ENCODE results near the gene PEX13. TPM values are rescaled to one million over a fixed set of nuclear protein-coding genes. Genes with fewer than 3 reads are reported as not detected.

The PEX13 gene
- total and polyA plus RNA-seq, 2 of the 4 experiments (the other 2 are of a cell fraction) = 12.1 to 34.8 TPM

DNA sequence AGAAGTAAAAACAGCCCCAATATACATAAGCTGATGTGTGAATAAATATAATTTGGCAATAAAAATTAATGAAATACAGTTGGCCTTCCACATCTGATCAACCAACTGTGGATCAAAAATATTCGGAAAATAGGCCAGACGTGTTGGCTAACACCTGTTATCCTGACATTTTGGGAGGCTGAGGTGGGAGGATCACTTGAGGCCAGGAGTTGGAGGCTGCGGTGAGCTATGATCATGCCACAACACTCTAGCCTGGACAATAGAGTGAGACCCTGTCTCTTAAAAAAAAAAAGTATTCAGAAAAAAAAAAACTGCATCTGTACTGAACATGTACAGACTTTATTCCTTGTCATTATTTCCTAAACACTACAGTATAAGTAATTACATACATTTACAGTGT lies 12.0 kb downstream of the PEX13 start:
- WGBS, 2 experiments (ENCODE audit: extremely low coverage in 2 of 2, insufficient read length in 1 of 2) = no CpG with 5 or more reads among the region's 3 CpGs

More for the DNA sequence above, 12.0 kb downstream of the PEX13 start:
- Histone ChIP-seq H3K9me3 (ENCODE audit: control insufficient read depth, insufficient read depth, low read length) (no peaks in the 10 kb centered on the region; the same call in 1 of the 2 replicates), H3K79me1 (ENCODE audit: low read depth in 1 of 2, low read length in 2 of 2) (peaks cover 13 to 29% of the 10 kb centered on the region in 2 experiments; a peak in 3 of 4 replicates), H4K8ac (ENCODE audit: low read depth in 2 of 2, low read length in 2 of 2) (no peak overlapping the region), H2BK5ac (ENCODE audit: low read depth, low read length, poor library complexity, severe bottlenecking) (no peak overlapping the region), H2BK20ac (ENCODE audit: low read depth, low read length) (no peak overlapping the region), H3K23ac (ENCODE audit: low read depth, low read length) (no peak overlapping the region), H4K91ac (ENCODE audit: insufficient read depth, low read depth, low read length) (no peak overlapping the region), H2AFZ (replicated peaks; ENCODE audit: low read length, poor library complexity) (no peak overlapping the region), H2AK9ac (replicated peaks; ENCODE audit: low read depth, low read length, poor library complexity) (no peak overlapping the region), H3K4me2 (ENCODE audit: low read depth, low read length) (no peak overlapping the region), H3K4ac (ENCODE audit: low read depth, low read length) (no peak overlapping the region), H3K56ac (ENCODE audit: extremely low read depth, insufficient read depth, low read length) (no peak overlapping the region), H2BK15ac (ENCODE audit: low read depth, low read length) (no peak overlapping the region), H3K9me1 (ENCODE audit: insufficient read depth, low read length) (no peaks in the 10 kb centered on the region), H3K4me1 (ENCODE audit: control insufficient read depth, insufficient read depth, low read length) (no peaks in the 10 kb centered on the region), H3K4me3 (ENCODE audit: insufficient read depth, low read depth, low read length) (no peak overlapping the region), H3K27ac (ENCODE audit: insufficient read depth, low read length) (no peak overlapping the region), H3K36me3 (ENCODE audit: control insufficient read depth, insufficient read depth, low read length) (peaks cover 20% of the 10 kb centered on the region), H3K14ac (replicated peaks; ENCODE audit: low read depth, low read length) (no peak overlapping the region), H4K5ac (ENCODE audit: low read depth, low read length) (no peak overlapping the region), H3K18ac (ENCODE audit: low read depth, low read length) (no peak overlapping the region), H2AK5ac (ENCODE audit: low read depth, low read length) (no peak overlapping the region), H4K20me1 (ENCODE audit: insufficient read depth, low read length) (peaks cover 8% of the 10 kb centered on the region; the same call in 1 of the 2 replicates), H3K9ac (ENCODE audit: low read depth, low read length) (no peak overlapping the region), H3K27me3 (ENCODE audit: control insufficient read depth, insufficient read depth, low read length) (no peaks in the 10 kb centered on the region), H2BK120ac (ENCODE audit: low read depth, low read length) (no peak overlapping the region)
- POLR2A ChIA-PET (ENCODE audit: unreplicated experiment) = no interaction called here
- ATAC-seq (ENCODE audit: low read depth) (no peak), DNase-seq (no peak)
- TF ChIP-seq, protein P1, sequence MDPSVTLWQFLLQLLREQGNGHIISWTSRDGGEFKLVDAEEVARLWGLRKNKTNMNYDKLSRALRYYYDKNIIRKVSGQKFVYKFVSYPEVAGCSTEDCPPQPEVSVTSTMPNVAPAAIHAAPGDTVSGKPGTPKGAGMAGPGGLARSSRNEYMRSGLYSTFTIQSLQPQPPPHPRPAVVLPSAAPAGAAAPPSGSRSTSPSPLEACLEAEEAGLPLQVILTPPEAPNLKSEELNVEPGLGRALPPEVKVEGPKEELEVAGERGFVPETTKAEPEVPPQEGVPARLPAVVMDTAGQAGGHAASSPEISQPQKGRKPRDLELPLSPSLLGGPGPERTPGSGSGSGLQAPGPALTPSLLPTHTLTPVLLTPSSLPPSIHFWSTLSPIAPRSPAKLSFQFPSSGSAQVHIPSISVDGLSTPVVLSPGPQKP (IDR thresholded peaks at IDR 0.05; ENCODE audit: borderline replicate concordance, low read depth, low read length) = no peak
- TF ChIP-seq POLR2A (IDR thresholded peaks at IDR 0.05; ENCODE audit: low read depth, low read length) = no peak
- no peak for TF ChIP-seq MXI1 (IDR thresholded peaks at IDR 0.05; ENCODE audit: borderline replicate concordance, low read depth, low read length)
- TF ChIP-seq BHLHE40 (IDR thresholded peaks at IDR 0.05; ENCODE audit: low read depth, low read length) = no peak
- no peak for TF ChIP-seq USF2 (IDR thresholded peaks at IDR 0.05; ENCODE audit: low read depth, low read length)
- TF ChIP-seq RFX5 (IDR thresholded peaks at IDR 0.05; ENCODE audit: low read depth, low read length) = no peak
- TF ChIP-seq NFE2L2 (IDR thresholded peaks at IDR 0.05; ENCODE audit: low read depth, low read length) = no peak
- no peak for TF ChIP-seq RCOR1 (IDR thresholded peaks at IDR 0.05; ENCODE audit: insufficient replicate concordance, low read length)
- TF ChIP-seq CEBPB (IDR thresholded peaks at IDR 0.05; ENCODE audit: low read depth, low read length) = no peak
- no peak for TF ChIP-seq FOS (IDR thresholded peaks at IDR 0.05; ENCODE audit: low read depth, low read length)
- no peak for TF ChIP-seq CTCF (conservative IDR thresholded peaks at IDR 0.05; ENCODE audit: low read depth, low read length)
- TF ChIP-seq SMC3 (IDR thresholded peaks at IDR 0.05; ENCODE audit: low read depth, low read length) = no peak
- no peak for TF ChIP-seq MAFK (IDR thresholded peaks at IDR 0.05; ENCODE audit: low read depth, low read length)
- no peak for TF ChIP-seq RAD21 (IDR thresholded peaks at IDR 0.05; ENCODE audit: low read length)
- TF ChIP-seq CHD1 (IDR thresholded peaks at IDR 0.05; ENCODE audit: low read depth, low read length) = no peak
- no peak for TF ChIP-seq MAZ (IDR thresholded peaks at IDR 0.05; ENCODE audit: borderline replicate concordance, low read depth, low read length)
- CTCF ChIA-PET = no interaction called here
- intact Hi-C loops (cut with micrococcal nuclease) = no loop called here
- in situ Hi-C loops (cut with MboI; ENCODE audit: low sequenced_read_pairs) = no loop called here
- no TSS peak for BruUV-seq (replicated peaks)
- dilution Hi-C loops (cut with HindIII; ENCODE audit: low sequenced_read_pairs, unreplicated experiment) = no loop called here
